Thyroid gland (tissue), 4 donors: Measurements from ENCODE around the gene TRPM6. TPM values are rescaled to one million over a fixed set of nuclear protein-coding genes. Genes with fewer than 3 reads are reported as not detected.

Experiments used
- DNase-seq, 2 donors: peaks; one replicate each; pipeline ENCODE4 v3.0.0-alpha.2; 2019
- H3K27ac ChIP-seq, 3 donors: fragments of 200-600 bp; sonication (generic); 1 replicate in 2 of 3; 2 replicates in 1 of 3; pipeline ENCODE4 v1.5.1; 2016 to 2019; ENCODE audit warnings: mild to moderate bottlenecking in 1 of 3, moderate library complexity in 1 of 3
- H3K27me3 ChIP-seq: fragments of 200-600 bp; sonication (generic); one replicate; pipeline ENCODE4 v1.5.1; 2019
- H3K36me3 ChIP-seq, 2 donors: fragments of 200-600 bp; sonication (generic); one replicate each; pipeline ENCODE4 v1.5.1; 2016 to 2019
- H3K4me1 ChIP-seq, 2 donors: fragments of 200-600 bp; sonication (generic); one replicate each; pipeline ENCODE4 v1.5.1; 2017 to 2019
- H3K4me3 ChIP-seq, 3 donors: fragments of 200-600 bp; sonication (generic); replicated peaks in 1 of 3; 1 replicate in 2 of 3; 2 replicates in 1 of 3; pipeline ENCODE4 v1.5.1; 2016; ENCODE audit warnings: mild to moderate bottlenecking in 1 of 3
- H3K9me3 ChIP-seq: fragments of 200-600 bp; sonication (generic); one replicate; pipeline ENCODE4 v1.5.1; 2017
- POLR2A ChIP-seq, 2 donors: fragments of 450-650 bp; IDR thresholded peaks; one replicate each; pipeline ENCODE4 v1.6.1; 2017; ENCODE audit warnings: antibody characterized with exemption in 2 of 2, mild to moderate bottlenecking in 2 of 2, moderate library complexity in 1 of 2
- WGBS, 2 donors: methylation state at CpG; one replicate each; pipeline ENCODE4 v1.1.5; 2017; 5-methylcytosine and 5-hydroxymethylcytosine counted together
- intact Hi-C: fragments of 100-400 bp; cut with DNase I; formaldehyde crosslinking; loops from one replicate; pipeline ENCODE4 v1.15.1; 2023
- total RNA-seq, 4 donors: library from RNA; depleted of rRNA; stranded (reverse); fragments of >200 nt; gene quantifications; one replicate each; pipeline ENCODE4 v1.2.3, GENCODE V29; 2016
- TF ChIP-seq, protein P1 (sequence below), 6 experiments: fragments of 200-600 bp in 3 of 6; fragments of 450-650 bp in 3 of 6; sonication (generic) in 3 of 6; IDR thresholded peaks; one replicate each; pipeline ENCODE4 v1.5.1; 2016 to 2019; ENCODE audit warnings: antibody characterized with exemption in 6 of 6, mild to moderate bottlenecking in 2 of 6, inconsistent platforms in 1 of 6, moderate library complexity in 1 of 6

Gene TRPM6
- total RNA-seq, 4 donors from 2014 or later = 0.44 to 0.83 (median 0.66) TPM

DNA sequence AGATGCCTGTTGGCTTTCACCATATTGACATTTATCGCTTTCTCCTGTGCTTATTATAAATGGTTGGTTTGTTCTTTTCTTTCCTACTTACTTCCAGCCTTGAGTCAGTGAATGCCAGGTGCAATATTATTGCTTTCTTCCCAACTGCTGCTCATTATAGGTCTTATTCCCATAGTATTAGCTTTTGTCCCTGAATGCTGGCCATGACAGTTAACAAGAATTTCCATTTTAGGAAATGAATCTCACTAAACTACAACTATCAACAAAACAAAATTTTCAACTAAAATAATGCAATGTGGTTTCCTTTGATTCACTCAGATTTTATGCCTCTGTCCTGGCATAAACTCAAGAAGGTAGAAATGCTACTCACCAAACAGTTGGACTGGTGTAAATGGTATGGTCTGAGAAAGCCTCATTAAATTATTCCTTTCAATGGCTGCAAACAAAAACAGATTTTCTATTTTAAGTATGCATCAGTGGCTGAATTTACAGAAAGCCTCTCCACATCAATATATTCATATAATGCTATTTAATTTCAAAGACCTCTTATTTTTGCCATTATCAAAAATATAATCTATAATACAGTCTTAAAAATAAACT is 145.4 kb downstream of the TRPM6 start:
- TF ChIP-seq, protein P1, sequence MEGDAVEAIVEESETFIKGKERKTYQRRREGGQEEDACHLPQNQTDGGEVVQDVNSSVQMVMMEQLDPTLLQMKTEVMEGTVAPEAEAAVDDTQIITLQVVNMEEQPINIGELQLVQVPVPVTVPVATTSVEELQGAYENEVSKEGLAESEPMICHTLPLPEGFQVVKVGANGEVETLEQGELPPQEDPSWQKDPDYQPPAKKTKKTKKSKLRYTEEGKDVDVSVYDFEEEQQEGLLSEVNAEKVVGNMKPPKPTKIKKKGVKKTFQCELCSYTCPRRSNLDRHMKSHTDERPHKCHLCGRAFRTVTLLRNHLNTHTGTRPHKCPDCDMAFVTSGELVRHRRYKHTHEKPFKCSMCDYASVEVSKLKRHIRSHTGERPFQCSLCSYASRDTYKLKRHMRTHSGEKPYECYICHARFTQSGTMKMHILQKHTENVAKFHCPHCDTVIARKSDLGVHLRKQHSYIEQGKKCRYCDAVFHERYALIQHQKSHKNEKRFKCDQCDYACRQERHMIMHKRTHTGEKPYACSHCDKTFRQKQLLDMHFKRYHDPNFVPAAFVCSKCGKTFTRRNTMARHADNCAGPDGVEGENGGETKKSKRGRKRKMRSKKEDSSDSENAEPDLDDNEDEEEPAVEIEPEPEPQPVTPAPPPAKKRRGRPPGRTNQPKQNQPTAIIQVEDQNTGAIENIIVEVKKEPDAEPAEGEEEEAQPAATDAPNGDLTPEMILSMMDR (IDR thresholded peaks at IDR 0.05) = no peak
- no peak for TF ChIP-seq POLR2A (IDR thresholded peaks at IDR 0.05)
- no peak for DNase-seq
- WGBS, 2 donors = 94 to 96% methylated on average over 1 of the region's 1 CpG
- no peak overlapping the region for H3K27ac ChIP-seq
- H3K9me3 ChIP-seq = no peaks in the 10 kb centered on the region
- H3K4me1 ChIP-seq = no peaks in the 10 kb centered on the region
- H3K4me3 ChIP-seq = no peak overlapping the region
- H3K36me3 ChIP-seq = no peaks in the 10 kb centered on the region
- no peaks in the 10 kb centered on the region for H3K27me3 ChIP-seq
- intact Hi-C loops = no loop called here

DNA sequence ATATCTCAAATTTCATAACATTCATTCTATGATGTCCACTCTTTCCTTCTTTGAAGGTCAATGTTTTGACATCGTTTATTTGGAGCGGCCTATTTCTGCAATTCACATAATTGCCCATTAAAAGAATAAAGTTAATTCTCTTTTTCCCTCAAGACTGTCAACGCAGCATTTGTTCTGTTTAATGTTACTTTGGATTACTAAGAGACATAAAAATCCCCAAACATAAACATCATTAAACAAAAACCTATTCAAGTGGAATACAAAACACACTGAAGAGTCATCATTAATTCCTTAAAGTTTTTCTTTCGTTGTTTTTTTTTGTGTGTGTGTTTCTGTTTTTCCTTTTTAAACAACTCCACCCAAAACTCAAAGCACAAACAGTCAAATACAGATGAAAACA is 151.1 kb downstream of the TRPM6 start:
- DNase-seq = no peak
- Histone ChIP-seq H3K36me3 (no peaks in the 10 kb centered on the region), H3K9me3 (no peaks in the 10 kb centered on the region), H3K27ac (no peak overlapping the region), H3K27me3 (no peaks in the 10 kb centered on the region), H3K4me1 (no peaks in the 10 kb centered on the region), H3K4me3 (no peak overlapping the region)
- WGBS, 2 donors = 85% methylated on average over 4 of the region's 4 CpGs
- TF ChIP-seq, protein P1 (IDR thresholded peaks at IDR 0.05) = no peak
- no peak for TF ChIP-seq POLR2A (IDR thresholded peaks at IDR 0.05)
- intact Hi-C loops = no loop called here

DNA sequence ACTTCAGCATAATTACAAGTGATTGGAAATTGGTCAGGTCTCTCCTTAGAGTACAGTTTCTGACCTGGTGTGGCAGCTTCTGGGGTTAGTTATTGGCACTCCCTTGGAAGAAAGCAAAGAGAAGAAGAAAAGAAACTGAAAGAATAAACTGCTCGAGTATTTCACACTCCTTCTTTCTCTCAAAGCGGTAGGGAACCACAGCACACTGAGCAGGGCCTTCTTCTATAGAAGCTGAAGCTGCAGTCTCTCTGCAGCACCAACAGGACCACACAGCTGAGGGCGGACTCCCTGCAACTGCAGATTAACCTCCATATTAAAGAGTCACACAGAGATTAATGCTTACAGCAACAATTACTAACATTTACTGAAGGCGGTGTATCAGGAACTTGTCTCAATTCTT is 152.0 kb downstream of the TRPM6 start:
- intact Hi-C loops = no loop called here
- WGBS, 2 donors = 77 to 84% methylated on average over 4 of the region's 4 CpGs
- Histone ChIP-seq H3K9me3 (no peaks in the 10 kb centered on the region), H3K4me3 (no peak overlapping the region), H3K4me1 (no peaks in the 10 kb centered on the region), H3K36me3 (no peaks in the 10 kb centered on the region), H3K27ac (no peak overlapping the region), H3K27me3 (no peaks in the 10 kb centered on the region)
- TF ChIP-seq, protein P1 (IDR thresholded peaks at IDR 0.05) = no peak
- no peak for TF ChIP-seq POLR2A (IDR thresholded peaks at IDR 0.05)
- DNase-seq = no peak

DNA sequence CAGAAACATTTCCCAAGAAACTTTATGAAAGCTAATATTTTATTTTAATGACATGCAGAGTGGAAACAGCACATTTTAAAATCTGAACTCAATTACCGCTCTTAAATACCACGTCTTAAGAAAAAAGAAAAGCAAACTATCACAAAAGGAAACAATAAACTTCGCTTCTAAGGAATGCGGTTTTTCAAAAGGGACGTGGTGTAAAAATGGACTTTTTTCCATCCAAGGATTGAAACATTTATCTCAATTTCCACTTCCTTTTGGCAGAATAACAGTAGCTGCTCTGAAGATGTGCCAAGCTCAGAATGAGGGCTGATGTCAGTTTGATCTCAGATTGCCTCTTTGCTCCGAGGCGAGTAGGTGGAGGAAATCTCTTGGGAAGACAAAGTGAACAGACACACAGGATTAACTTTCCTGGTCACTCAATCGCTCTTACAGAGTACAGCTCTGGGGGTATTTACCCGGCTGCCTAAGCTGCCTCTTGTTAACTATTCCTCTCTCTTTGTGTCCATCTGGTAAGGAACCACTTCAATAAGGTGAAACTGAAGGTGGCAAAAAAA is 158.5 kb downstream of the TRPM6 start:
- intact Hi-C loops = no loop called here
- no peak overlapping the region for H3K27ac ChIP-seq
- no peak for TF ChIP-seq POLR2A (IDR thresholded peaks at IDR 0.05)
- TF ChIP-seq, protein P1 (IDR thresholded peaks at IDR 0.05) = no peak
- H3K27me3 ChIP-seq = no peaks in the 10 kb centered on the region
- DNase-seq = no peak
- WGBS, 2 donors = 39 to 48% methylated on average over 9 of the region's 9 CpGs
- no peaks in the 10 kb centered on the region for H3K9me3 ChIP-seq
- H3K36me3 ChIP-seq = no peaks in the 10 kb centered on the region
- no peak overlapping the region for H3K4me3 ChIP-seq
- no peaks in the 10 kb centered on the region for H3K4me1 ChIP-seq

DNA sequence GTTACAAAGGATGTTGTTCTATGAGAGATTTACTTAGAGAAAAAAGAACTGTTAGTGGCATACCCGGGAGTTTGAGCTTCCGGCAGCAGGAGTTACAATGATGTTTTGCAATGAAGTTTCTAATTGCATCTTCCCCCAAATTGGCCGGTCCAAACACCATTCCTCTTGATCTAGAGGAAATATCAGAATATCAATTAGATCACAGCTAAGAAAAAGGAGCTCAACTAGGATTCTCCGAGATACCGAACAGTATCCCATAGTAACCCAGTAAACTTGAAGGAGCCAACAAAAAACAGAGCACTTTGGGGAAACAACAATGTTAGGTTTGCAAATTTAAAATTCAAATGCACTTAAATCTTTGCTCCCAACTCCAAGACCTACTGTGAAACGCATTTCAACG is 159.5 kb downstream of the TRPM6 start:
- intact Hi-C loops = no loop called here
- no peak for TF ChIP-seq POLR2A (IDR thresholded peaks at IDR 0.05)
- TF ChIP-seq, protein P1 (IDR thresholded peaks at IDR 0.05) = no peak
- DNase-seq = no peak
- Histone ChIP-seq H3K27me3 (no peaks in the 10 kb centered on the region), H3K36me3 (no peaks in the 10 kb centered on the region), H3K9me3 (no peaks in the 10 kb centered on the region), H3K4me1 (no peaks in the 10 kb centered on the region), H3K4me3 (no peak overlapping the region), H3K27ac (no peak overlapping the region)
- WGBS, 2 donors = 81 to 84% methylated on average over 7 of the region's 7 CpGs
